Spleen (tissue), 7 donors: ENCODE data around the gene HSD17B2.

Experiments used
- POLR2A ChIP-seq, 3 donors: fragments of 450-650 bp; IDR thresholded peaks; one replicate each; pipeline ENCODE4 v1.5.1; 2017; ENCODE audit warnings: antibody characterized with exemption in 3 of 3, mild to moderate bottlenecking in 1 of 3
- POLR2AphosphoS5 ChIP-seq, 3 donors: sonication (generic); formaldehyde crosslinking; IDR thresholded peaks; one replicate each; pipeline ENCODE4 v1.5.1; 2017; ENCODE audit warnings: antibody characterized with exemption in 3 of 3
- TF ChIP-seq, protein P1 (sequence below), 11 experiments: fragments of 200-600 bp in 7 of 11; fragments of 450-650 bp in 4 of 11; sonication (generic) in 4 of 11; IDR thresholded peaks in 8 of 11; conservative IDR thresholded peaks in 3 of 11; 1 replicate in 7 of 11; 2 replicates in 4 of 11; pipeline versions ENCODE4 v1.4.0 to v1.8.0; 2016 to 2021; ENCODE audit warnings: antibody characterized with exemption in 11 of 11, inconsistent platforms in 4 of 11, mild to moderate bottlenecking in 1 of 11
- donor health status: DM: no; HTN: no; CAD: no; lungs with moderate emphysema.
- donor health status: DM: no; HTN: no; CAD: no.
- donor health status: DM: no; HTN: no; CAD: no.

DNA sequence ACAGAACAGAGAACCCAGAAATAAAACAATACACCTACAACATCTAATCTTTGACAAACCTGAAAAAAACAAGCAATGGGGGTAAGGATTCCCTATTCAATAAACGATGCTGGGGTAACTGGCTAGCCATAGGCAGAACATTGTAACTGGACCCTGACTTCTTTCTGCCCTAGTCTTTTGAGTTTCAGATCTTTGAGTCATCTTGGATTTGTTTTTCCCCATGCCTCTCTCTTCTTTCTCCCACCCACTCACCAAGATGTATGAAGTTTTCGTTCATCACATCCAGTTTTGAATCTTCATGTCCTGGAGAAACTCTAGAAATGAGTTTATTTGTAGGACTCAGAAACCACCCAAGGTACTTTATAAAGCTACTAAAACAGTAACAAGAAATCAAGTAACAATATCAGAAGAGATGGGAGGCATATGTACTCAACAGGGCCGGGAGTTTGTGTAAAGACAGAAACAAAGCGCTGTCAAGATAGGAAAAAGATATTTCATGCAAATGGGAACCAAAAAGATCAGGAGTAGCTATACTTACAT, 39.0 kb downstream of the HSD17B2 start:
- TF ChIP-seq, protein P1, sequence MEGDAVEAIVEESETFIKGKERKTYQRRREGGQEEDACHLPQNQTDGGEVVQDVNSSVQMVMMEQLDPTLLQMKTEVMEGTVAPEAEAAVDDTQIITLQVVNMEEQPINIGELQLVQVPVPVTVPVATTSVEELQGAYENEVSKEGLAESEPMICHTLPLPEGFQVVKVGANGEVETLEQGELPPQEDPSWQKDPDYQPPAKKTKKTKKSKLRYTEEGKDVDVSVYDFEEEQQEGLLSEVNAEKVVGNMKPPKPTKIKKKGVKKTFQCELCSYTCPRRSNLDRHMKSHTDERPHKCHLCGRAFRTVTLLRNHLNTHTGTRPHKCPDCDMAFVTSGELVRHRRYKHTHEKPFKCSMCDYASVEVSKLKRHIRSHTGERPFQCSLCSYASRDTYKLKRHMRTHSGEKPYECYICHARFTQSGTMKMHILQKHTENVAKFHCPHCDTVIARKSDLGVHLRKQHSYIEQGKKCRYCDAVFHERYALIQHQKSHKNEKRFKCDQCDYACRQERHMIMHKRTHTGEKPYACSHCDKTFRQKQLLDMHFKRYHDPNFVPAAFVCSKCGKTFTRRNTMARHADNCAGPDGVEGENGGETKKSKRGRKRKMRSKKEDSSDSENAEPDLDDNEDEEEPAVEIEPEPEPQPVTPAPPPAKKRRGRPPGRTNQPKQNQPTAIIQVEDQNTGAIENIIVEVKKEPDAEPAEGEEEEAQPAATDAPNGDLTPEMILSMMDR (IDR thresholded peaks at IDR 0.05 in 8 of 11, conservative IDR thresholded peaks at IDR 0.05 in 3 of 11) = no peak
- TF ChIP-seq POLR2AphosphoS5 (IDR thresholded peaks at IDR 0.05) (no peak), POLR2A (IDR thresholded peaks at IDR 0.05) (no peak)
